Measurements from ENCODE around the gene HK1. TPM values are rescaled to one million over a fixed set of nuclear protein-coding genes. Genes with fewer than 3 reads are reported as not detected.

The HK1 gene
- total RNA-seq, 6 experiments from 2014 or later, result 149 to 158 (median 155) TPM

DNA sequence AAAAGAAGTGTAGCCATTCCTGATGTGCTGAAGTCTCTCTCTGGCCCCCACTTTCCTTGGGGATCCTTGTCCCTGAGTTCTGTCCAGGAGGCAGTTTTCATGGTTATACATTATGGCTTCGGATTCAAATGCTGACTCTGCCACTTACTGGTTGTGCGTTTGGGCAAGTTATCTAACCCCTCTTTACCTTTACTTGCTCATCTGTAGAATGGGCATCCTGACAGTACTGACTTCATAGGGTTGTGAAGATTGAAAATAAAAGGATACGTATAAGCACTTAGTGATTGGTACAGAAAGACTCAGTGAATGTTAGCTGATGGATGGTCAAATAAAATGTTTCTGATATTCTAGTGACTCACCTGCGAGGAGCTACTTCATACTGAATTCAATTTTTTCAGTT is 73.3 kb downstream of the HK1 start:
- DNase-seq, result no peak
- no peaks in the 10 kb centered on the region for H3K9me3 Mint-ChIP-seq
- H3K27me3 Mint-ChIP-seq (ENCODE audit: insufficient read depth), result peaks cover 4% of the 10 kb centered on the region
- H3K4me1 Mint-ChIP-seq (ENCODE audit: low read depth), result peaks cover 77% of the 10 kb centered on the region
- H3K27ac Mint-ChIP-seq, result peak overlapping the region; percentile 95
- TF ChIP-seq, protein P1, sequence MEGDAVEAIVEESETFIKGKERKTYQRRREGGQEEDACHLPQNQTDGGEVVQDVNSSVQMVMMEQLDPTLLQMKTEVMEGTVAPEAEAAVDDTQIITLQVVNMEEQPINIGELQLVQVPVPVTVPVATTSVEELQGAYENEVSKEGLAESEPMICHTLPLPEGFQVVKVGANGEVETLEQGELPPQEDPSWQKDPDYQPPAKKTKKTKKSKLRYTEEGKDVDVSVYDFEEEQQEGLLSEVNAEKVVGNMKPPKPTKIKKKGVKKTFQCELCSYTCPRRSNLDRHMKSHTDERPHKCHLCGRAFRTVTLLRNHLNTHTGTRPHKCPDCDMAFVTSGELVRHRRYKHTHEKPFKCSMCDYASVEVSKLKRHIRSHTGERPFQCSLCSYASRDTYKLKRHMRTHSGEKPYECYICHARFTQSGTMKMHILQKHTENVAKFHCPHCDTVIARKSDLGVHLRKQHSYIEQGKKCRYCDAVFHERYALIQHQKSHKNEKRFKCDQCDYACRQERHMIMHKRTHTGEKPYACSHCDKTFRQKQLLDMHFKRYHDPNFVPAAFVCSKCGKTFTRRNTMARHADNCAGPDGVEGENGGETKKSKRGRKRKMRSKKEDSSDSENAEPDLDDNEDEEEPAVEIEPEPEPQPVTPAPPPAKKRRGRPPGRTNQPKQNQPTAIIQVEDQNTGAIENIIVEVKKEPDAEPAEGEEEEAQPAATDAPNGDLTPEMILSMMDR (IDR thresholded peaks at IDR 0.05), result no peak
- H3K36me3 Mint-ChIP-seq (ENCODE audit: low read depth), result peaks cover 35% of the 10 kb centered on the region
- peak overlapping the region; percentile 24; the same call in 1 of the 2 replicates for H3K4me3 Mint-ChIP-seq

DNA sequence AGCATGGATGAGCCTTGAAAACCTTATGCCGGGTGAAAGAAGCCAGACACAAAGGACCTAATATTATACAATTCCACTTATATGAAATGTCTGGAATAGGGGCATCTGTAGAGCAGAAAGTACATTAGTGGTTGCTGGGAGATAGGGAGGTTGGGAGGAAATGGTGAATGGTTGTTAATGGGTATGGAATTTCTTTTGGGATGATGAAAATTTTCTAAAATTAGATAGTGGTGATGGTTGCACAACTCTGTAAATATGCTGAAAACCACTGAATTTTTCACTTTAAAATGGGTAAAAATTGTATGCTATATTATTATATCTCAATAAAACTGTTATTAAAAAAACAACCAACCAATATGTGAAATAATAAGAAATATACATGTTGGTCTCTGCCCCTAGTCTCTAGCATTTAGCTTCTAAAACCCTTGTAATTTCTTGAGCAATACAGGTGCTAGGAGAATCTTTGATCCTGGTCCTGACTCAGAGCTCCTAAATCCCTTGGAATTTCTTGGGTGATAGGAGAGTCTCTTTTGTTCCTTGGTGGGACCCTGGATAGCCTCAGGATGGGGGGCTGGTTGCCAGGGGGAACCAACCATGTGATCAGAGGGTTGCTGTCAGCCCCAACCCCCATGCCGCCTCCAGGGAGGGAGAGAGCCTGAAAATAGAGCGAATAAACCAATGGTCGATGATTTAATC is 74.4 kb downstream of the HK1 start:
- TF ChIP-seq, protein P1 (IDR thresholded peaks at IDR 0.05), result no peak
- H3K27ac Mint-ChIP-seq, result peak overlapping the region; percentile 95

DNA sequence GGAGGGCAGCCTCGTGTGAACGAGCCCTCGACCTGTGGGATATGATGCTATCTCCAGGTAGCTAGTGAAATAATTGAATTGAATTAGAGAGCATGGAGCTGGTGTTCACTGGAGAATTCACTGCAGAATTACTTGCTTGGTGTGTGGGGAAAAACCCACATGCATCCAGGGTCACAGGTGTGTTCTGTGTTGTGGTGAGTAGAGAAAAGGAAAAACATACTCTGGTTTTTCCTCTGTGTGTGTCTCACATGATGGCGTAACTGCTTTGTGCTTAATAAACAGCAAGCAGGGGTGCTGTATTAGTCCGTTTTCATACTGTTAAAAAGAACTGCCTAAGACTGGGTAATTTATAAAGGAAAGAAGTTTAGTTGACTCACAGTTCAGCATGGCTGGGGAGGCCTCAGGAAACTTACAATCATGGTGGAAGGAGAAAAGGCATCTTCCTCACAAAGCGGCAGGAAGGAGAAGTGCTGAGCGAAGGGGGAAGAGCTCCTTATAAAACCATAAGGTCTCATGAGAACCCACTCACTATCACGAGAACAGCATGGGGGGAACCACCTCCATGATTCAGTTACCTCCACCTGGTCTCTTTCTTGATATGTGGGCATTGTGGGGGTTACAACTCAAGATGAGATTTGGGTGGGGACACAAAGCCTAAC is 75.8 kb downstream of the HK1 start:
- TF ChIP-seq, protein P1 (IDR thresholded peaks at IDR 0.05), result no peak
- H3K36me3 Mint-ChIP-seq (ENCODE audit: low read depth), result peaks cover 26% of the 10 kb centered on the region
- H3K27me3 Mint-ChIP-seq (ENCODE audit: insufficient read depth), result peaks cover 5% of the 10 kb centered on the region
- peaks cover 66% of the 10 kb centered on the region for H3K4me1 Mint-ChIP-seq (ENCODE audit: low read depth)
- peak overlapping the region; percentile 95 for H3K27ac Mint-ChIP-seq
- peak overlapping the region; percentile 22; the same call in 1 of the 2 replicates for H3K4me3 Mint-ChIP-seq
- no peak for DNase-seq
- H3K9me3 Mint-ChIP-seq, result no peaks in the 10 kb centered on the region

More for the DNA sequence above, 74.4 kb downstream of the HK1 start:
- Mint-ChIP-seq H3K27me3 (ENCODE audit: insufficient read depth) (peaks cover 4% of the 10 kb centered on the region), H3K4me3 (peak overlapping the region; percentile 64), H3K9me3 (no peaks in the 10 kb centered on the region), H3K4me1 (ENCODE audit: low read depth) (peaks cover 68% of the 10 kb centered on the region), H3K36me3 (ENCODE audit: low read depth) (peaks cover 27% of the 10 kb centered on the region)
- peak; percentile 66 for DNase-seq

DNA sequence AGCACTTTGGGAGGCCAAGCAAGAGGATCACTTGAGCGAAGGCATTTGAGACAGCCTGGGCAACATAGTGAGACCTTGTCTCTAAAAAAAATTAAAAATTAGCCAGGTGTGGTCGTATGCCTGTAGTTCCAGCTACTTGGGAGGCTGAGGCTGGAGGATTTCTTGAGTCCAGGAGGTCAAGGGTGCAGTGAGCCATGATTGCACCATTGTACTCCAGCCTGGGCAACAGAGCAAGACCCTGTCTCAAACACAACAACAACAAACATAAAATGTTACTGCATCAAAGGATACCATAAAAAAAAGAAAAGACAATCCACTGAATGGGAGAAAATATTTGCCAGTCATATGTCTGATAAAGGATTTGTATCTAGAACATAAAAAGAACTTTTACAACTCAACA is 77.9 kb downstream of the HK1 start:
- Mint-ChIP-seq H3K4me1 (ENCODE audit: low read depth) (peaks cover 73% of the 10 kb centered on the region), H3K27ac (no peak overlapping the region), H3K27me3 (ENCODE audit: insufficient read depth) (peaks cover 5% of the 10 kb centered on the region), H3K9me3 (no peaks in the 10 kb centered on the region), H3K36me3 (ENCODE audit: low read depth) (peaks cover 26% of the 10 kb centered on the region), H3K4me3 (no peak overlapping the region)
- DNase-seq, result no peak
- TF ChIP-seq, protein P1 (IDR thresholded peaks at IDR 0.05), result no peak

DNA sequence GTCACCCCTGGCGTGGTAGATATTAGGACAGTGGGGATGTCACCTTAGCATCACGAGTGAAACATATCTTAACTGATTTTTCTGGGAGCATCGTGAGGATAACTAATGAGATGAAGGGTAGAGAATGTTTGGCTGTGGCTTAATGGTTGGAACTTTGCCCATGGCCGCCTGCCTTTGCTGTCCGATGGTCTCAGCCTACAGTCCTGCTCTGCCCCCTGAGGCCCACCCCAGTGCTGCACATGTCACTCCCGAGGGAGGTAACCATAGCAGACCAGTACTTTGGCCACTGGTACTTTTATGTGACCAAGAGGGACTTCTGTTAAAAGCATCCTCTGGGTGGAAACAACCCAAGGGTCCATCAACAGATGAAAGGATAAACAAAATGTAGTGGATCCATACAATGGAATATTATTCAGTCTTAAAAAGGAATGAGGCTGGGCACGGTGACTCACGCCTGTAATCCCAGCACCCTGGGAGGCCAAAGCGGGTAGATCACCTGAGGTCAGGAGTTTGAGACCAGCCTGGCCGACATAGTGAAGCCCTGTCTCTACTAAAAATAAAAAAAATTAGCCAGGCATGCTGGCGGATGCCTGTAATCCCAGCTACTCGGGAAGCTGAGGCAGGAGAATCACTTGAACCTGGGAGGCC is 80.0 kb downstream of the HK1 start:
- no peak for DNase-seq

More for the DNA sequence above, 80.0 kb downstream of the HK1 start:
- H3K27me3 Mint-ChIP-seq (ENCODE audit: insufficient read depth), result peaks cover 2% of the 10 kb centered on the region
- TF ChIP-seq, protein P1 (IDR thresholded peaks at IDR 0.05), result no peak
- H3K36me3 Mint-ChIP-seq (ENCODE audit: low read depth), result peaks cover 37% of the 10 kb centered on the region
- no peak overlapping the region for H3K27ac Mint-ChIP-seq
- no peaks in the 10 kb centered on the region for H3K9me3 Mint-ChIP-seq
- H3K4me3 Mint-ChIP-seq, result no peak overlapping the region
- peaks cover 74% of the 10 kb centered on the region for H3K4me1 Mint-ChIP-seq (ENCODE audit: low read depth)

All from HFFc6 (cell line).